Keratinocyte (primary cell): ENCODE measurements around the gene MTMR2. TPM values are rescaled to one million over a fixed set of nuclear protein-coding genes. Genes with fewer than 3 reads are reported as not detected.

Experiments used
- DNase-seq: peaks from one replicate; pipeline ENCODE4 v3.0.0-alpha.2; 2011; ENCODE audit warnings: low read depth, missing footprints, low spot score
- FAIRE-seq: peaks from 2 replicates; lab custom pipeline; 2011; peaks lifted over from hg19 to GRCh38; lab: Jason Lieb, UNC
- H2AFZ ChIP-seq: 2 replicates; pipeline ENCODE4 v1.6.0; 2012; ENCODE audit warnings: low read length, control low read depth, inconsistent platforms; ENCODE audit not compliant: control insufficient read depth
- H3K27ac ChIP-seq: 2 replicates; pipeline ENCODE4 v1.5.1; 2011; ENCODE audit warnings: low read length; ENCODE audit not compliant: control insufficient read depth, insufficient read depth
- H3K27me3 ChIP-seq: 3 replicates; pipeline ENCODE4 v1.6.0; 2011; ENCODE audit warnings: low read length; ENCODE audit not compliant: control insufficient read depth, insufficient read depth; ENCODE audit errors: extremely low read depth
- H3K36me3 ChIP-seq, 2 experiments: 2 replicates in 1 of 2; 3 replicates in 1 of 2; pipeline ENCODE4 v1.5.1; 2011; ENCODE audit warnings: low read length in 2 of 2, mild to moderate bottlenecking in 1 of 2; ENCODE audit not compliant: control insufficient read depth in 2 of 2, insufficient read depth in 2 of 2; ENCODE audit errors: extremely low read depth in 1 of 2
- H3K4me1 ChIP-seq: 3 replicates; pipeline ENCODE4 v1.5.1; 2011; ENCODE audit warnings: low read length; ENCODE audit not compliant: control insufficient read depth, insufficient read depth; ENCODE audit errors: extremely low read depth
- H3K4me2 ChIP-seq: 3 replicates; pipeline ENCODE4 v1.6.0; 2011; ENCODE audit warnings: low read depth, low read length; ENCODE audit not compliant: control insufficient read depth, insufficient read depth; ENCODE audit errors: extremely low read depth
- H3K4me3 ChIP-seq, 3 experiments: fragments of 200-600 bp in 1 of 3; sonication (generic) in 1 of 3; 2 replicates in 2 of 3; 3 replicates in 1 of 3; pipeline ENCODE4 v1.5.1; 2011 to 2016; ENCODE audit warnings: low read length in 3 of 3, mild to moderate bottlenecking in 3 of 3, control low read depth in 2 of 3, inconsistent platforms in 1 of 3, low read depth in 1 of 3, mixed read lengths in 1 of 3, mixed run types in 1 of 3, moderate library complexity in 1 of 3; ENCODE audit not compliant: control insufficient read depth in 2 of 3, insufficient read depth in 2 of 3; ENCODE audit errors: extremely low read depth in 1 of 3
- H3K79me2 ChIP-seq: 2 replicates; pipeline ENCODE4 v1.6.0; 2012; ENCODE audit warnings: low read length; ENCODE audit not compliant: control insufficient read depth, insufficient read depth
- H3K9ac ChIP-seq: 3 replicates; pipeline ENCODE4 v1.6.0; 2011; ENCODE audit warnings: low read length; ENCODE audit not compliant: control insufficient read depth, insufficient read depth; ENCODE audit errors: extremely low read depth
- H3K9me1 ChIP-seq: 3 replicates; pipeline ENCODE4 v1.6.0; 2011; ENCODE audit warnings: low read length; ENCODE audit not compliant: control insufficient read depth, insufficient read depth; ENCODE audit errors: extremely low read depth
- H3K9me3 ChIP-seq: 2 replicates; pipeline ENCODE4 v1.5.1; 2012; ENCODE audit warnings: low read depth, low read length; ENCODE audit not compliant: control insufficient read depth
- H4K20me1 ChIP-seq: 3 replicates; pipeline ENCODE4 v1.6.0; 2011; ENCODE audit warnings: low read length; ENCODE audit not compliant: control insufficient read depth, insufficient read depth; ENCODE audit errors: extremely low read depth
- CTCF ChIP-seq, 3 experiments: IDR thresholded peaks in 1 of 3; conservative IDR thresholded peaks in 1 of 3; optimal IDR thresholded peaks in 1 of 3; 2 replicates in 2 of 3; 3 replicates in 1 of 3; pipeline versions ENCODE3 to v1.5.1; 2011; ENCODE audit warnings: low read length in 3 of 3, mild to moderate bottlenecking in 3 of 3, moderate library complexity in 2 of 3, control low read depth in 1 of 3, inconsistent platforms in 1 of 3; ENCODE audit not compliant: insufficient read depth in 2 of 3; ENCODE audit errors: extremely low read depth in 1 of 3
- EZH2 ChIP-seq: IDR thresholded peaks from one replicate; pipeline ENCODE4 v1.6.1; 2012; ENCODE audit warnings: inconsistent platforms, mild to moderate bottlenecking, low read length, moderate library complexity
- dilution Hi-C: fragments of 300-500 bp; cut with MboI; formaldehyde crosslinking; loops from one replicate; pipeline ENCODE4 v1.7.0; 2020; ENCODE audit warnings: low sequenced_read_pairs; ENCODE audit not compliant: extremely low pct_ligation_motif_present
- polyA plus RNA-seq, 5 experiments: library from polyadenylated mRNA; depleted of rRNA in 3 of 5; stranded (reverse) in 3 of 5; stranded (forward) in 1 of 5; unstranded in 1 of 5; fragments of >200 nt; gene quantifications; 1 replicate in 1 of 5; 2 replicates in 3 of 5; 3 replicates in 1 of 5; pipeline versions ENCODE4 v1.2.1 to v1.2.3, GENCODE V29; 2011 to 2012; ENCODE audit warnings: missing spikeins in 2 of 5, low read depth in 1 of 5, low replicate concordance in 1 of 5

MTMR2 gene
- polyA plus RNA-seq, 1 donor (not counting 4 experiments of a cell fraction or from before 2014, with no cell fraction given): 27.0 TPM

- Histone ChIP-seq H3K9ac (no peak overlapping the region), H3K27ac (no peak overlapping the region), H3K4me3 (no peak overlapping the region), H3K9me1 (no peaks in the 10 kb centered on the region), H2AFZ (no peak overlapping the region), H3K36me3 (no peaks in the 10 kb centered on the region), H3K9me3 (no peaks in the 10 kb centered on the region), H3K4me1 (no peaks in the 10 kb centered on the region), H3K79me2 (no peaks in the 10 kb centered on the region), H3K27me3 (no peaks in the 10 kb centered on the region), H4K20me1 (no peaks in the 10 kb centered on the region), H3K4me2 (no peak overlapping the region)
- no peak for DNase-seq
- FAIRE-seq: no peak
- dilution Hi-C loops: no loop called here
- TF ChIP-seq CTCF (optimal IDR thresholded peaks at IDR 0.05 in 1 of 3, IDR thresholded peaks at IDR 0.05 in 1 of 3, conservative IDR thresholded peaks at IDR 0.05 in 1 of 3; ENCODE audit: extremely low read depth in 1 of 3, insufficient read depth in 2 of 3, low read length in 3 of 3) (peak in 2 of 3 experiments; percentile 14 to 28), EZH2 (no peak)
Measured at GRCh38 chr11:95968585-95968984, 44.7 kb upstream of the MTMR2 start.

- Histone ChIP-seq H3K4me2 (no peak overlapping the region), H3K4me1 (no peaks in the 10 kb centered on the region), H2AFZ (no peak overlapping the region), H3K9me3 (no peaks in the 10 kb centered on the region), H3K79me2 (no peaks in the 10 kb centered on the region), H3K9me1 (no peaks in the 10 kb centered on the region), H3K9ac (no peak overlapping the region), H3K4me3 (no peak overlapping the region), H3K27me3 (no peaks in the 10 kb centered on the region), H3K27ac (no peak overlapping the region), H3K36me3 (no peaks in the 10 kb centered on the region), H4K20me1 (no peaks in the 10 kb centered on the region)
- dilution Hi-C loops: no loop called here
- DNase-seq: no peak
- FAIRE-seq: peak; percentile 26
- TF ChIP-seq CTCF (optimal IDR thresholded peaks at IDR 0.05 in 1 of 3, IDR thresholded peaks at IDR 0.05 in 1 of 3, conservative IDR thresholded peaks at IDR 0.05 in 1 of 3; ENCODE audit: extremely low read depth in 1 of 3, insufficient read depth in 2 of 3, low read length in 3 of 3) (no peak), EZH2 (no peak)
Measured at GRCh38 chr11:95964281-95964680, 40.4 kb upstream of the MTMR2 start.
